GM21526 (cell line): ENCODE results near the gene POU5F2.

ENCODE experiments used
- ATAC-seq: cut with Tn5 transposase; IDR thresholded peaks from one replicate; pipeline ENCODE4 v1.9.1; 2021; ENCODE audit warnings: moderate library complexity; ENCODE audit not compliant: unreplicated experiment, low FRiP score

POU5F2 gene, protein sequence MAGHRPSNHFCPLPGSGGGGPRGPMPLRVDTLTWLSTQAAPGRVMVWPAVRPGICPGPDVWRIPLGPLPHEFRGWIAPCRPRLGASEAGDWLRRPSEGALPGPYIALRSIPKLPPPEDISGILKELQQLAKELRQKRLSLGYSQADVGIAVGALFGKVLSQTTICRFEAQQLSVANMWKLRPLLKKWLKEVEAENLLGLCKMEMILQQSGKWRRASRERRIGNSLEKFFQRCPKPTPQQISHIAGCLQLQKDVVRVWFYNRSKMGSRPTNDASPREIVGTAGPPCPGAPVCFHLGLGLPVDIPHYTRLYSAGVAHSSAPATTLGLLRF

DNA sequence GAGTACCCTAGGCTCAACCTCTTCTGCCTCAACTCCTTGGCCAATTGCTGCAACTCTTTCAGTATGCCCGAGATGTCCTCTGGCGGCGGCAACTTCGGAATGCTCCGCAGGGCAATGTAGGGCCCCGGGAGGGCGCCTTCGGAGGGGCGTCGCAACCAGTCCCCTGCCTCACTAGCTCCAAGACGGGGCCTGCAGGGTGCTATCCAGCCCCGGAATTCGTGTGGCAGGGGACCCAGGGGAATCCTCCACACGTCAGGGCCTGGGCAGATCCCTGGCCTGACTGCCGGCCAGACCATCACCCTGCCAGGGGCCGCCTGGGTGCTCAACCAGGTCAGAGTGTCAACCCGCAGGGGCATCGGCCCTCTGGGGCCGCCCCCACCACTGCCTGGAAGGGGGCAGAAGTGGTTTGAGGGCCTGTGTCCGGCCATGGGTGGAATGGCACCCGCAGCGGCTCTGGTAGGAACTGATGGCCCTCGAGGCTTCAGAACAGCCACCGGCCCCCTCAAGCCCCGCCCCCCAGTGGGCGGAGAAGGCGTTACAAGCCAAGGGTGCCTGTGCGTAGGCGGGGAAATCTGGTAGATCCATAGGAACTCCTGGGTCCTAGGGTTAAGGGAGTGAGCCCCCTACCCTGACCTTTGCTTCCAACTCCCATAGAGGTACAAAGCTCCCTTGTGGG is at the start of gene POU5F2:
TSS of gene POU5F2 (minus strand) at position 465 of the 676 bp plus-strand sequence. CDS start at position 428, 37 bp downstream.
- ATAC-seq = no peak

DNA sequence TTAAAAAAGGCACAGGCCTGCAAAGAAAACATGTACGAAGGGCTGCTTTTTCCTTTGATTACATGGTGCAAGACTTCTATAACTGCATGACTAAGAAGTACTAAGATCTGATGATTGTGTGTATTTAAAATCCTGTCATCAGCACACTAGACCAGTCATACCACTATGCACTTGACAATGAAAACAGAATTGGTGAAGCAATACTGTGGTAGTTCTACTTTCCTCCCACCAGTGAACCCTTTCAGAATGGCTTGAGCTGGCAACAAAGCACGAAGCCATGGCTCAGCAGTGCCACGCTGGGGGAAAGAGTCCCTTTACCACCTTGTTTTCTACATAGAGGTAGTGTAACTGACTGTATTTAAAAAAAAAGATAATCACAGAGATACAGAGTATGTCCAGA is 49.0 kb upstream of the POU5F2 start:
- no peak for ATAC-seq

DNA sequence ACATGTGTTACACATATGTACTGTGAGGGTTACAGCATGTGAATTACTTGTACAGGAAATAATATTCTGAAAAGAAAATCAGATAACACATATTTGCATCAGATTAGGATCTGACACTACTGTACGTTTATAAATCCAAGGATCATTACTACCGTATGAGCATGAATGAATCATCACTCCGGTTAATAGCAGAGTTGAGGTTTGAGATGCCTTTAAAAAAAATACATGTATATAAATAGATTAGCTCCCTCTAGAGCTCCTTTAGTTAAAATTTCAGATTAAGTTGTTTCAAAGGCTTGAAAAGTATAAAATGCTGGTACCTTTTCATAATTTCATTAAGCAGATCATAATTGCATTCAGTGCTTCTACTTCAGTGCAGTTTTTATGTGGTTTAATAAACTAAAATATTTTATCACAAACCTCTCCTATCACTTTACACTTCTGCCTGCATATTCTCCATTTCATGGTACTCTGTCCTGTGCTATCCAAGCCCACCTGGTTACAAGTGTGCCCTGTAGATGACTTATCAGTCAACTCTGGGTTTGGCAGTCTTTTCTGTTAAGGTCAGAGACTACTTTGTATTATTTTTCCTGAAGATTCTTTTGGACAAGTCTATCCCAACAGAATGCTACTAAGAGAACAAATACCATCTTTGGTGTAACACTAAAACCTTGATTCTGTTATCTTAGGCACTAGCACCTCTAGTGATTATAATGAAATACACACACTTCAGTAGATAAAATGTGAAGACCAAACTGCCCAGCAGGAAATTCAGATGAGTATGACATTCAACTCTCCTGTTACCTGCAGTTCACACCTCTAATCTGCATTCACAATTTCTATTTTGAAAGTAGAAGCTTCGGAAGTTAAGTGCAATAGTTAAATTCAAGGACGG is 48.0 kb upstream of the POU5F2 start:
- ATAC-seq = no peak

DNA sequence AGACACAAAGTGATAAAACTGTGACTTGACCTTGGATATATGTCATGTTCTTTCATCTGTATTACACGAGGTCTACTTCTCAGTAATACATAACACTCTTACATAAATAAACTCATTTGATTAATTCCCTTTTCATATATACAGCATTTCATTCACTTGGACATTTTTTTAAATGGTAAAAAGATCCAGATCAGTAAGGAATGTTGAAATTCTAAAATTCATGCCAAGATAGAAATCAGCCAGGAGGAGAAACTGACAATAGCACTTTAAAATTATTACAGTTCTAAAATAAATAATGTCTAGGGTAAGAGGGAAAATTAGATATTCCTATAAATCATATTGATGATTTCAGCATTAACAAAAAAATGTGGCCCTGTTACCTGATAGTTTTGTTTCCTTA is 46.2 kb upstream of the POU5F2 start:
- no peak for ATAC-seq

DNA sequence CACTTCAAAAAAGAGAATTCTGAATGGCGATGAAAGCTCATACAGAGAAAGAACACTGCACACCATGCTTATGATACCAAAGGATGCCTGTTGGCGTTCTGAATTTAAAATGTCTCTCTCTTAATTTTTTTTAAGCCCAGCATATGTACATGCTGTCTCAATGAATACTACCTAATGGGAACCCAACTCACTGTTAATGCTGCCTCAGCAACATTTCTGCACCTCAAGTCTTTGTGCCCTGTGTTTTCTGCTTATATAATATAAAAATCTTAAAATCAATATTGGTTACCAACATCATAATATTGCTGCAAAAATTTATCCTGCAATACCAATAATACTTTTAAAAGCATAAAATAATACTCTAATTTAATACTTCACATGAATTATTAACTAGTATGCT is 44.1 kb upstream of the POU5F2 start:
- ATAC-seq = no peak

DNA sequence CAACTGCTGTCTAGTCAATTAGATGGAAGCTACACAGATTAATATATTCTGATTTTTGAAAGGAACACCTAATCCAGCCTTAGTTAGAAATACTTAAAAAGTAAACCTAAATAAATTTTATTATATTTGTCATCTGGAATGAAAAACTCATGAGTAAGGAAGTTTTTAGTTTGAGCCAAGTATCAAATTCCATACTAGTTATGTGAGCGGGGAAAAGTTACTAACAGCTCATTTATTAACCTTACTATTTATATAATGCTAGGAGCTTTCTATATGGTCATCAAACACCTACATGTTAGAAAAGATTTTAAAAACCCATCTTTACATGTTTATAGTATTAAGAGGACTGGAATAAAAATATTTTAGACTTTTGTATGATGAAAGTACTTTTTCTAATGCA is 41.6 kb upstream of the POU5F2 start:
- no peak for ATAC-seq

DNA sequence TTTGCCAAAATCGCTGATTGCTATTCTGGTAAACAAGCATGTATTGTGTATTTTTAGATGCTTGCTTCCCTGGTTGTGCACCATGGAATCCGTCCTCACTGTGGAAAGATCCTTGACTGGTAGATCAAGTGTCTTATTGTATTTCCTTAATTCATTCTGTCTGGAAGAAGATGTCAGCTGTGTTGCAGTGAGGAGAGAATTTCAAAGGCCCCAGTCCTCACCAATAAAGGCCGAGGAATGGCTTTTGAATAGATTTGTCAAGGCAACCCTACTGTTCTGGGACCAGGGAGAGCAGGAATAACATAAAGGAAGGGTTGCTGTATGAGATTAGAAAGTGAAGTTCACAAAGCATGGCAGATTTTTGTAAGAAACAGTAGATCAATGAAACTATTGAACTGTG is 36.2 kb upstream of the POU5F2 start:
- no peak for ATAC-seq

DNA sequence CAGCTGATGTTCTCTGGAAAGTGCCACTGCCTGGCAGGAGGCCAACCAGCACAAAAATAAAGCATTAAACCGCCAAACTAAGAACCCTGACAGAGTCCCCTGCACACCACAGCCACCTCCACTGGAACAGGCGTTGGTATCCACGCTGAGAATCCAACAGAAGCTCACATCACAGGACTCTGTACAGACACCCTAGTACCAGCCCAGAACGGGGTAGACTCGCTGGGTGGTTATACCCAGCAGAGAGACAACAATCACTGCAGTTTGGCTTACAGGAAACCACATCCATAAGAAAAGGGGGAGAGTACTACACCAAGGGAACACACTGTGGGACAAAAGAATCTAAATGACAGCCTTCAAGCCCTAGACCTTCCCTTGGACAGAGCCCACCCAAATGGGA is 15.0 kb upstream of the POU5F2 start:
- ATAC-seq = no peak

DNA sequence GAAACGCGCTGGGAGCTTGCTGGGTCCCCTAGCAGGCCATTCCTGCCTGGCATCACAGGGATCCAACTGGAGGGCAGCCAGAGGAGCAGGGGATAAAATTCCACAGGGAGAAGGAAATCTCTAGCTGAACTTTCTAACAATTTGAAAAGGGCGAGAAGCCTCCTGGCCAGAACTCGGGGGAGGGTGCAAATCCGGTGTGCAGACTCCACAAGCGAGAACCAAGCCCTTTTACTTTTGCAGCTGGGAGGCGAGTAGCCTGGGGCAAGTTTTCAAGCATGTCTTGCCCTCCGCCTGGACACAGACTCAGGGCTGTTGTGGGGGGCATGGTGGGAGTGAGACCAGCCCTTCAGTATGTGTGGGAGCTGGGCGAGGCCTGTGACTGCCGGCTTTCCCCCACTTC is 14.3 kb upstream of the POU5F2 start:
- no peak for ATAC-seq

DNA sequence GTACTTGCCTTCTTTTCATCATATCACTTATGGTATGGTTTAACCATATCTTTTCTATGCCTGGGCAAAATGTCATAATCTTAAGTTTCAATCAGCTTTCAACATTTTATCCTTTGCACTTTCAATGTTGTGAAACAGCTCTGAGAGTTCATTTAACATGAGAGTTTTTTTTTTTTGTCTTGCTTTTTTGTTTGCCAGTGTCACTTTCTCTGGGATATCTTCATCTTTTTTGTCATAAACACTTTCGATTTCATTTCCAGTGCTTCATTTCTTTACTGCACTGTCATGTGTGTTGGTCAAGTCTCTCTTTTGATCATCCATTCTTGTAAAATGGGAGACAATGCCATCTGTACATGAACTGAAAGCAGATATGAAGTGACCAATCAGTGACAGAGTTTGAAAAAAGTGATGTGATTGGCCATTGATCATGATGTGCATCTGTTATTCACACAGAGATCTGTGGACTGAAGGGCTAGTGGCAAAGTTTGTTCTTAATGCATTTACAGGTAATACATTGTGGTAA is 7.5 kb upstream of the POU5F2 start:
- ATAC-seq = no peak

DNA sequence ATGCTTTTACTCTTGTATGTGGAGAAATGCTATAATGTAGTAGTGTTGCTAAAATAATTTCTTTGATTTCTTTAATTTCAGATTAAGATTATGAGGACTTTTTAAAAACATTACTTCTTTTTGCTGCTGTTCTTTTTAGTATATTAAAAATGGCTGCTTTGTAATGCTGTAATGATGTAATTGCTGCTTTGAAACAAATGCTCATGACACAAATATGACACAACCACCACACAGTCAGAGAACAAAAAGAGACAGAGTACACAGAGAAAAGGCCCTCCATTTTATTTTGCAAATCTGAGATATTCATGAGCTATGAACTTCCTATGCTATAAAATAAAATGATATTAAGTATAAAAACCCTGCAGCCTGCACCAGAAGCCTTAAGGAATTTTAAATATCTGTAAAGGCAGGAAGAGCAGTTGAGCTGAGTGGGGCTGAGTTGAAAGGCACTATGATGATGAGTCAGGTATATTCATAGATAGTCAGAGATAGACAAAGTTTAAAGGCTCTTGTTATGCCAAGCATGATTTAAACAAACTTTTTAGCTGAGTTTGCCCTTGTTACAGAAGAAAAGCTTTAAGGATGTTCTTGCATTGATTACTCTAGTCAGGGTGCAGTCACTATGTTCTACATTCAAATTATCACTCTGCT is 5.1 kb upstream of the POU5F2 start:
- ATAC-seq = no peak

DNA sequence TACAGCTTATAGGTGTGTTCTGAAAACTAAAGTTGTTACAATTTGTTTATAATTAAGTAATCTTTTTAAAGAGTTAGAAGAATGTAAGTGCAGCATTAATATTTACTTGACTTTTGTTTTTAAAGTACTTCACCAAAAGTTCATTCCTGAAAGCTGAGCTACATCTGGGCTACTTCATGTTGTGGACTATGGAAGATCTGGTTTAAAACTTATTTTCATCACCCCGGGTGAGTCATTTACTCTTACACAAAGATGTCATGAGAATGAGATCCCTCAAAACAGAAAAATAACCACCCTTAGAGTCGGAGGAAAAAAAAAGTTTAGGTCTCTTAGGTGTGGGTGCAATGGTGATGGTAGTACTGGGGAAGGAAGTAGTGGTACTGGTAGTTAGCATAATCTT is 5.1 kb downstream of the POU5F2 start:
- no peak for ATAC-seq

DNA sequence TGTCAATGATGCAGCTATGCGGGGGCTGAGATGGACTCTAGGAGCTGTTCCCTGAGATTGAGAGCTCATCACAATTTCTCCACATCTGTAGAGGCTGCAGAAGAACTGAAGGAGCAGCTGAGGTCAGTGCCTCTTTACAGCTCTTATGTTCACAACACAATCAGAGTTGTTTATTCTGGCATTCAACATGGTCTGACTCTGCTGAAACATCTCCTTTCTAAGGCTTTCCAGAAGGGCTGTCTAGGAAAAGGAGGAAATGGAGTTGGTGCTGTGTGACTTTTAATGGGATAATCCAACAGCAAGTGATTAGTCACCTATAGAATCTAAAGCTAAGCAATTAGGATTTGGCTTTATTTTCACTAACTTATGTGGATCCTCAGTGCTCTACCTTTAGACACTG is 6.0 kb downstream of the POU5F2 start:
- no peak for ATAC-seq

DNA sequence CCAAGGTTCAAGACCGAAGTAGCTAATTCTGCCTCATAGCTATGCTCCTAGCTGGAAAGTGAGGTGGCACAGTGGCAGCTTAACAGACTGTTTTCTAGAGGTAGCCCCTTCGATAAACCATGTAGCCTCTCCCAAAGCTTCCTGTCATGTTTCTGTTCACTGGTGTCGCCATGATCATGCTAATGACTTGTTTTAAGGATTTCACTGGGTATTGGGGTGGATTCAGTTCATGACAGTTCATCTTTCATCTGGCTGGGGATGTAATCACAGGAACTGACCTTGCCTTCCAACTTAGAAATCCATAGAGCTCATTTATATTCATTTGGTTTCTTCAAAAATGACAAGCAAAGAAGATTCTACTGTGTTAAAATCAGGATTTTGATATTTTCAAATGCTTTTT is 9.4 kb downstream of the POU5F2 start:
- ATAC-seq = no peak

DNA sequence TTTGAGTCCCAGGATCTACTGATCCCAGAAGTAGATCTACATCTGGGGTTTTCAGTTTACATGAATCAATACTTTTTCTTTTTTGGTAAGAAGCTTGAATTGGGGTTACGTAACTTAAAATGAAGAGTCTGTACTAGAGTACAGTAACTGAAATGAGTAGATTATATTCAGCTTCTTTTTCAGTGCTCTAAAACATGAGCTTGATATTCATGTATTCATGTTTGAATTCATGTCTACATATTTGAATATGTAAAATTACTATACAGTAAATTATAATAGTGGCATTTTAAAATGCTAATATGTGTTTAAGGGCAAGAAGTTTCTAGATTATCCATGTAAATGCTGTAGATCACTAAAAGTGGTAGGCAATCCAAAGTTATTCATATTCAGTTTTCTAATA is 14.8 kb downstream of the POU5F2 start:
- no peak for ATAC-seq

DNA sequence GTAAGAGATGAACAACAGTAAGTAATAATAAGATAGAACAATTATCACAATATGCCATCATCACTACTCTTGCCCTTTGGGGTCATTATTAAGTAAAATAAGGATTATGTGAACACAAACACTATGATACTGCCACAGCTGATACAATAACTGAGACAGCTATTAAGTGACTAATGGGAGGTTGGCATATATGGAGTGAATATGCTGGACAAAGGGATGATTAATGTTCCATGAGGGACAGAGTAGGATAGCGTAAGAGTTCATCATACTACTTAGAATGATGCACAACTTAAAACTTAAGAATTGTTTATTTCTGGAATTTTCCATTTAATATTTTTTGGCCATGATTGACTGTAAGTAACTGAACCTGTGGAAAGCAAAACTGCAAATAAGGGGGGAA is 16.6 kb downstream of the POU5F2 start:
- ATAC-seq = no peak

DNA sequence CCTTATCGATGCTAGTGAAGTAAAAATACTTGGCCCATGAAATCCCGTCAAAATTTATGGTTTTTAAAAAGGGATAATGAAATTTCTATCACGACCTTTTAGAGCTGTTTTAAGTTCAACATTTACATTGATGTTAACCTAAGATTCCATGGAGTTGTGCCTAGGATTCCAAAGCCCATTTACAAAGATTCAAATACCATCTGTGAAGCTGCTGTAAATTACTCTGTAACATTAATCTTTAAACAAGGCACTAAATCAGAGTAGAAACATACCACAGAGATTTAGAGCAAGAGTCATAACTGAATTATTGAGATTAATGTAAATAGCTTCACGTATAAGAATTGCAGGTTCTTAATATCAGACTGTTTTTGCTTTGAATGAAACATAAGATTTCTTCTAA is 17.7 kb downstream of the POU5F2 start:
- no peak for ATAC-seq

DNA sequence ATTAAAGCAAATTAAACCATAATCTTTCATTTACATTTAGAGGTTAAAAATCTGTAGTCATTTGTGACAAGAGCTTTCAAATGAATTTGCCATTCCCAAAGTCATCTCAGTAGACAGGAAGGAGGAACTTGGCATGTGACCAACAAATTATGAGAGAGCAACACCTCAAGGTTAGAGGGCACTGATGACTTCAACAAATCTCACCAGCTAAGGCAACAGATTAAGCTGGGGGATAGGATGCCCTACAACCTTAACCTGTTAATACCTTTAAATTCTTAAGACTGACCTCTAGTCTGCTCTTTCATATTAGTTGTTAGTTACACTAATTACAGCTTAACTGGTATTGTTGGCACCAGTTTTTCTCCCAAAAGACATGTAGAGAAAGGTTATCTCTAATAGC is 18.4 kb downstream of the POU5F2 start:
- no peak for ATAC-seq

DNA sequence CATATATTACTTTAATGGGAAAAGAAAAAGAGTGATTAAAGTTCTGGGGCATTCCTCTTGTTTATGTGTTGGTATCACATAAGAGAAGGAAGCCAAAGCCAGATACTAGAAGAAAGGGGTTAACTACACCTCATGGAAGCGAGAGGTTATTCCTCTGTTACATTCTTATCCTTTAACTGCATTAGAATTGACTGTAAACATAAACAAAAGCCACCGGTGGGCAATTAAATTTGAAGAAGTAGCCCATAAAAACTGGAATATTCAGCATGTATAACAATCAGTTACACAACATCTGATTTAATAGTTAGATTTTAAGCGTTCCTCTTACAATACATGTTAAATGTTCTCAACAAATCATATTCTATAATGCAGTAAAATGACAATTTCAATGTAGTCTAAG is 18.8 kb downstream of the POU5F2 start:
- ATAC-seq = no peak

DNA sequence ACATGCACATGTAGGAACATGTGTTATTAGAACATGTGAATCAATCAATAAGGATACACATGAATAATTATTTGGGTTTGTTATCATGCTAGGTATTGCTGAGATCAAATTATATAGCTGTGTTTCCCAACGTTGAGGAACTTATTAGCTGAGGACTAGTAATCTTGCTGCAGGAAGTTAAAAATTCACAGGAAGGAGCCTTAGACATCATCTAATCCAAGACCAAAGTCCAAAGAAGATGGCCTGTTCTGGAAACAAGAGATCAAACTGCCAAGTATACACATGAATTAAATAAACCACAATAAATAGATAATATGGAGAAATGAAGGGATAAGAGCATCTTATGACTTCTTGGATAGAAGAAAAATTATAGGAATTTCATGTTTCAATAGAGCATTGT is 19.9 kb downstream of the POU5F2 start:
- ATAC-seq = no peak

DNA sequence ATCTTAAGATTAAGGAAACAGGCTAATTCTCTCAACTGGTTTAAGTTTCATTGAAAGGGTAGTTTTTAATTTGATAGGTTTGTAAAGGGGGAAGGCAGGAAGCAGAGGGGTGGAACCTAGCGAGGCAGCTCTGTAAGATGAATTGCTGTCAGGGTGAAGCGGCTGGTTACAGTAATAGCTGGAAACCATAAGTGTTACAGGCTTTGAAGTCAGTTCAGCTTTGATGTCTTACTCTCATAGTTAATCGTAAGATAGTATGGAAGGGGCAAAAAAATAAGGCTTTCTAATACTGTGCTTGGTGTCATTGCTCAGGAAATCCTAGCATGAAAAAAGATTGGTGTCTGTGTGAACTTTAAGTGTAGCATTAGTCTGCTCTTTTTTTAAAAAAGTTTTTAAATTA is 20.3 kb downstream of the POU5F2 start:
- no peak for ATAC-seq
